Progenitor cell of endocrine pancreas (in vitro differentiated cells): Measurements from ENCODE around the gene ACAP2. TPM values are rescaled to one million over a fixed set of nuclear protein-coding genes. Genes with fewer than 3 reads are reported as not detected.
"Not testable (repeated sequence)": the region's sequence is repeated elsewhere in the genome, so short reads cannot be mapped to it uniquely, and the experiment has no call there.

Source experiments
- DNase-seq: peaks from one replicate; pipeline ENCODE4 v3.0.0; 2021; ENCODE audit warnings: low spot score; ENCODE audit not compliant: unreplicated experiment
- H3K27ac Mint-ChIP-seq: 2 replicates; pipeline ENCODE4 v1.8.0; 2021; ENCODE audit warnings: mild to moderate bottlenecking, moderate library complexity, mixed read lengths
- H3K27me3 Mint-ChIP-seq: 2 replicates; pipeline ENCODE4 v1.8.0; 2021; ENCODE audit warnings: mixed read lengths
- H3K36me3 Mint-ChIP-seq: 2 replicates; pipeline ENCODE4 v1.8.0; 2022; ENCODE audit warnings: mixed read lengths; ENCODE audit not compliant: insufficient read depth
- H3K4me1 Mint-ChIP-seq: 2 replicates; pipeline ENCODE4 v1.8.0; 2021; ENCODE audit warnings: low read depth, mixed read lengths
- H3K4me3 Mint-ChIP-seq: 2 replicates; pipeline ENCODE4 v1.8.0; 2021; ENCODE audit warnings: low read depth, mild to moderate bottlenecking, moderate library complexity, mixed read lengths
- H3K9me3 Mint-ChIP-seq: 2 replicates; pipeline ENCODE4 v1.8.0; 2021; ENCODE audit warnings: low read depth, mixed read lengths
- total RNA-seq: library from RNA; stranded (reverse); gene quantifications from 2 replicates; pipeline ENCODE4 v1.2.1, GENCODE V29; 2021
- TF ChIP-seq, protein P1 (sequence below): fragments of 200-600 bp; sonication (generic); IDR thresholded peaks from one replicate; pipeline ENCODE4 v1.5.0; 2021; ENCODE audit warnings: antibody characterized with exemption, mild to moderate bottlenecking; ENCODE audit not compliant: unreplicated experiment

ACAP2 gene
- total RNA-seq, 1 donor from 2014 or later = 34.2 TPM

GRCh38 chr3:195403244-195403643 is 39.6 kb downstream of the ACAP2 start:
- Mint-ChIP-seq H3K36me3 (peaks cover 1% of the 10 kb centered on the region), H3K27ac (no peak overlapping the region), H3K4me3 (no peak overlapping the region), H3K9me3 (peaks cover 6% of the 10 kb centered on the region), H3K27me3 (no peaks in the 10 kb centered on the region), H3K4me1 (peaks cover 14% of the 10 kb centered on the region)
- no peak for DNase-seq
- TF ChIP-seq, protein P1, sequence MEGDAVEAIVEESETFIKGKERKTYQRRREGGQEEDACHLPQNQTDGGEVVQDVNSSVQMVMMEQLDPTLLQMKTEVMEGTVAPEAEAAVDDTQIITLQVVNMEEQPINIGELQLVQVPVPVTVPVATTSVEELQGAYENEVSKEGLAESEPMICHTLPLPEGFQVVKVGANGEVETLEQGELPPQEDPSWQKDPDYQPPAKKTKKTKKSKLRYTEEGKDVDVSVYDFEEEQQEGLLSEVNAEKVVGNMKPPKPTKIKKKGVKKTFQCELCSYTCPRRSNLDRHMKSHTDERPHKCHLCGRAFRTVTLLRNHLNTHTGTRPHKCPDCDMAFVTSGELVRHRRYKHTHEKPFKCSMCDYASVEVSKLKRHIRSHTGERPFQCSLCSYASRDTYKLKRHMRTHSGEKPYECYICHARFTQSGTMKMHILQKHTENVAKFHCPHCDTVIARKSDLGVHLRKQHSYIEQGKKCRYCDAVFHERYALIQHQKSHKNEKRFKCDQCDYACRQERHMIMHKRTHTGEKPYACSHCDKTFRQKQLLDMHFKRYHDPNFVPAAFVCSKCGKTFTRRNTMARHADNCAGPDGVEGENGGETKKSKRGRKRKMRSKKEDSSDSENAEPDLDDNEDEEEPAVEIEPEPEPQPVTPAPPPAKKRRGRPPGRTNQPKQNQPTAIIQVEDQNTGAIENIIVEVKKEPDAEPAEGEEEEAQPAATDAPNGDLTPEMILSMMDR = no peak

- H3K4me3 Mint-ChIP-seq = no peak overlapping the region
- peaks cover 21% of the 10 kb centered on the region for H3K4me1 Mint-ChIP-seq
- H3K27ac Mint-ChIP-seq = no peak overlapping the region
- TF ChIP-seq, protein P1 = no peak
- H3K36me3 Mint-ChIP-seq = no peaks in the 10 kb centered on the region
- H3K9me3 Mint-ChIP-seq = peaks cover 2% of the 10 kb centered on the region
- H3K27me3 Mint-ChIP-seq = no peaks in the 10 kb centered on the region
- DNase-seq = no peak
Measured at GRCh38 chr3:195401943-195402342, 40.9 kb downstream of the ACAP2 start.

GRCh38 chr3:195398460-195398859 is 44.4 kb downstream of the ACAP2 start:
- not testable (repeated sequence) for H3K9me3 Mint-ChIP-seq, H3K36me3 Mint-ChIP-seq, DNase-seq, H3K27ac Mint-ChIP-seq, H3K27me3 Mint-ChIP-seq, H3K4me3 Mint-ChIP-seq
- peaks cover 26% of the 10 kb centered on the region for H3K4me1 Mint-ChIP-seq

DNA sequence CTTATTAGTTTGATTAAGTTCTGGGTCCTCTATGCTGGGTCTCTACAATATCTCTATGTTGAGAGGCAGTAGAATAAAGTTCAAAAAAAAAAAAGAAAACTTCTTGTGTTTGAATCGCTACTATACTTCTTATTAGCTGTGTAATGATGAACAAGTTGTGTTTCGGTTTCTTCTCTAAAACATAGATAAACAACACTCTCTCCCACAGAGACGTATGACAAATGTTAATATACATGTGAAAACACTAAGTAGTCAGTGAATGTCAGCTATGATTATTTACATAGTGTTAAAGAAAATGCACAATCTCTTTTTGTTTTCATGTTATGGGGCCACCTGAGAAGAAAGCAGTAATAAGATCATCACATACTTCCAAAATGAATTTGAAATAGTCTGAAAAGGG is 45.3 kb downstream of the ACAP2 start:
- no peaks in the 10 kb centered on the region for H3K36me3 Mint-ChIP-seq

GRCh38 chr3:195395208-195395816 is 47.5 kb downstream of the ACAP2 start:
- no peak for DNase-seq
- peaks cover 2% of the 10 kb centered on the region for H3K9me3 Mint-ChIP-seq
- H3K4me1 Mint-ChIP-seq = peaks cover 15% of the 10 kb centered on the region
- H3K27ac Mint-ChIP-seq = no peak overlapping the region
- H3K4me3 Mint-ChIP-seq = no peak overlapping the region
- TF ChIP-seq, protein P1 = no peak
- H3K36me3 Mint-ChIP-seq = no peaks in the 10 kb centered on the region
- H3K27me3 Mint-ChIP-seq = no peaks in the 10 kb centered on the region

More for the DNA sequence above, 45.3 kb downstream of the ACAP2 start:
- TF ChIP-seq, protein P1 = no peak
- no peaks in the 10 kb centered on the region for H3K27me3 Mint-ChIP-seq
- peaks cover 2% of the 10 kb centered on the region for H3K9me3 Mint-ChIP-seq
- H3K4me3 Mint-ChIP-seq = no peak overlapping the region
- DNase-seq = no peak
- peaks cover 26% of the 10 kb centered on the region for H3K4me1 Mint-ChIP-seq
- H3K27ac Mint-ChIP-seq = no peak overlapping the region

- DNase-seq = no peak
- Mint-ChIP-seq H3K9me3 (peaks cover 2% of the 10 kb centered on the region), H3K36me3 (no peaks in the 10 kb centered on the region), H3K4me1 (peaks cover 15% of the 10 kb centered on the region), H3K27ac (no peak overlapping the region), H3K4me3 (no peak overlapping the region), H3K27me3 (no peaks in the 10 kb centered on the region)
- TF ChIP-seq, protein P1 = no peak
Measured at GRCh38 chr3:195394700-195395099, 48.1 kb downstream of the ACAP2 start.
